Chondrocyte (in vitro differentiated cells): ENCODE measurements around the gene TMEM74B. TPM values are rescaled to one million over a fixed set of nuclear protein-coding genes. Genes with fewer than 3 reads are reported as not detected.

Source experiments
- DNase-seq: peaks from one replicate; pipeline ENCODE4 v3.0.0; 2021; ENCODE audit warnings: mixed read lengths, low spot score
- H3K27ac Mint-ChIP-seq: one replicate; pipeline ENCODE4 v1.8.0; 2021; ENCODE audit warnings: mild to moderate bottlenecking, moderate library complexity, mixed read lengths; ENCODE audit not compliant: unreplicated experiment
- H3K27me3 Mint-ChIP-seq: 2 replicates; pipeline ENCODE4 v1.8.0; 2021; ENCODE audit warnings: low read depth, mixed read lengths
- H3K36me3 Mint-ChIP-seq: 2 replicates; pipeline ENCODE4 v1.8.0; 2021; ENCODE audit warnings: low read depth, mixed read lengths
- H3K4me1 Mint-ChIP-seq: 2 replicates; pipeline ENCODE4 v1.8.0; 2021; ENCODE audit warnings: low read depth, mild to moderate bottlenecking, mixed read lengths
- H3K4me3 Mint-ChIP-seq: one replicate; pipeline ENCODE4 v1.8.0; 2021; ENCODE audit warnings: mild to moderate bottlenecking, moderate library complexity, mixed read lengths; ENCODE audit not compliant: unreplicated experiment
- H3K9me3 Mint-ChIP-seq: 2 replicates; pipeline ENCODE4 v1.8.0; 2021; ENCODE audit warnings: low read depth, mixed read lengths
- total RNA-seq: library from RNA; stranded (reverse); gene quantifications from 3 replicates; pipeline ENCODE4 v1.2.1, GENCODE V29; 2021
- TF ChIP-seq, protein P1 (sequence below): fragments of 200-600 bp; sonication (generic); IDR thresholded peaks from 2 replicates; pipeline ENCODE4 v1.5.0; 2021; ENCODE audit warnings: antibody characterized with exemption, mild to moderate bottlenecking, moderate library complexity

Gene TMEM74B
- total RNA-seq, 1 donor from 2014 or later: 0.65 TPM

DNA sequence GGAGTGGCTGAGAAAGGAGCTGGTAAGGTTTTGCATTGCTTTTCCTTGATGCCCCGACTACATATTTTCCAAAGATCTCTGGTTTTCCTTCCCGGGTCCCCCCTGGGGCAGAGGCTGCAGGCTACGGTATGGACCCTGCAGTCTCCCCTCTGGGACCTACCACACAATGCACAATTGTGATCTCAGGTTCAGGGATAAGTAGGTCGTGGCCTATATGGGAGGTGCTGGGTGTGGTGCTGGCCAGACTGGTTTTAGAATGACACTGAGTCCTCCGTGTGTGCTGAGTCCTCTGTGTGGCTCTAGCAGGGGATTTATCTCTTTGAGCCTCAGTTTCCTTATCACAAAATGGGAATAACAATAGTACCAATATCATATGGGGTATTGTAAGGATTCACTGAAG is 18.8 kb upstream of the TMEM74B start:
- TF ChIP-seq, protein P1, sequence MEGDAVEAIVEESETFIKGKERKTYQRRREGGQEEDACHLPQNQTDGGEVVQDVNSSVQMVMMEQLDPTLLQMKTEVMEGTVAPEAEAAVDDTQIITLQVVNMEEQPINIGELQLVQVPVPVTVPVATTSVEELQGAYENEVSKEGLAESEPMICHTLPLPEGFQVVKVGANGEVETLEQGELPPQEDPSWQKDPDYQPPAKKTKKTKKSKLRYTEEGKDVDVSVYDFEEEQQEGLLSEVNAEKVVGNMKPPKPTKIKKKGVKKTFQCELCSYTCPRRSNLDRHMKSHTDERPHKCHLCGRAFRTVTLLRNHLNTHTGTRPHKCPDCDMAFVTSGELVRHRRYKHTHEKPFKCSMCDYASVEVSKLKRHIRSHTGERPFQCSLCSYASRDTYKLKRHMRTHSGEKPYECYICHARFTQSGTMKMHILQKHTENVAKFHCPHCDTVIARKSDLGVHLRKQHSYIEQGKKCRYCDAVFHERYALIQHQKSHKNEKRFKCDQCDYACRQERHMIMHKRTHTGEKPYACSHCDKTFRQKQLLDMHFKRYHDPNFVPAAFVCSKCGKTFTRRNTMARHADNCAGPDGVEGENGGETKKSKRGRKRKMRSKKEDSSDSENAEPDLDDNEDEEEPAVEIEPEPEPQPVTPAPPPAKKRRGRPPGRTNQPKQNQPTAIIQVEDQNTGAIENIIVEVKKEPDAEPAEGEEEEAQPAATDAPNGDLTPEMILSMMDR: no peak
- Mint-ChIP-seq H3K27ac (no peak overlapping the region), H3K9me3 (no peaks in the 10 kb centered on the region), H3K4me1 (no peaks in the 10 kb centered on the region), H3K4me3 (no peak overlapping the region), H3K27me3 (peaks cover 25% of the 10 kb centered on the region), H3K36me3 (no peaks in the 10 kb centered on the region)
- no peak for DNase-seq

DNA sequence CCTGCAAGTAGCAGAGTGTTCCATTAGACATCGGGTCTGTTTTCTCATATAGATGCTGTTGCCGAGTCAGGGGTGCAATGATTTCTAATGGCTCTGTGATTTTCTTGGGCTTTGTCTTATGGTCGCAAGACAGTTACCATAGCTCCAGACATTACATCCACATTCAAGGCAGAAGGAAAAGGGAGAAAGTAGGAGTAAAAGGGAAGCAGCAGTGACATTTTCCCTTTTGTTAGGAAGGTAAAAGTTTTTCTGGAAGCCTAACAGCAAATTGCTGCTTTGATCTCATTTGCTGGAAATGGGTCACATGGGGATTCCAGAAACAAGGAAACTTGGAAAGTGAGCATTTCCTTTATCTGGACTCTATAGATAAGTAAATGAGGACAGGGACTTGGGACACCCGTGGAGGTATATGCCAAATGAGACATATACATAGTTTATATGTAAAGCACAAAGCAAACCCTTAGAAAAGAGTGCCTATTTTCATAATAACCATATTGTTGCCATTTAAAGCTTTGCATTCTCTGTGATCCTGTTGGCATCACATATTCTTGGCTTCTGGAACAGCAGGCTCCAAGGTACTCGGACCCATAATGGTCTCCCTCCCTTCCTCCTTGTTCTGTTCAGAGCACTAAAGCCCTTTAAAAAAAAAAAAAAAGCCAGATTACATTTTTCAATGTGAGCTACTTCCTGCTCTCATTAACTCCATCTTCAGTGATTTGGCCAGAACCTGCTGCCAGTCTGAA is 18.2 kb upstream of the TMEM74B start, which contains the start of gene C20orf202:
C20orf202 (plus strand) TSS at position 693 of the 743 bp plus-strand sequence. CDS start 132 bp downstream, outside the sequence.
- H3K9me3 Mint-ChIP-seq: no peaks in the 10 kb centered on the region
- H3K36me3 Mint-ChIP-seq: no peaks in the 10 kb centered on the region
- peaks cover 20% of the 10 kb centered on the region for H3K27me3 Mint-ChIP-seq
- no peak for DNase-seq
- no peak within 1 kb of the TSS for H3K4me3 Mint-ChIP-seq
- TF ChIP-seq, protein P1: no peak
- no peaks in the 10 kb centered on the region for H3K4me1 Mint-ChIP-seq
- no peak within 1 kb of the TSS for H3K27ac Mint-ChIP-seq

DNA sequence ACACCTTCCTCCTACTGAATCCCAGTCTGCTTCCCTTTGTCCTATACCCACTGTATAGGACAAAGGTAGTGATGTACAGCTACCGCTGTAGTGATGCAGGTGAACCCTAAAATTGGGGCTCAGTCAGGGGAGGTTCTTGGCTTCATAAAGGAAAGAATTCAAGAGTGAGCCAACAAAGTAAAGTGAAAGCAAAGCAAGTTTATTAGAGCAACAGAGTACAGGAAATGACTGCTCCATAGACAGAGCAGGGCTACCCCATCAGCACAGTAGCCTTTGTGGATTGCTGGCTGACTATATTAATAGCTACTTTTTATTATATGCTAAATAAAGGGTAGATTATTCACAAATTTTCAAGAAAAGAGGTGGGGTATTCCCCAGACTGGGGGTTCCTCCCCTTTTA is 15.2 kb upstream of the TMEM74B start:
- Mint-ChIP-seq H3K27me3 (peaks cover 27% of the 10 kb centered on the region), H3K36me3 (no peaks in the 10 kb centered on the region), H3K4me1 (no peaks in the 10 kb centered on the region), H3K4me3 (no peak overlapping the region), H3K9me3 (no peaks in the 10 kb centered on the region), H3K27ac (no peak overlapping the region)
- TF ChIP-seq, protein P1: no peak
- DNase-seq: no peak

DNA sequence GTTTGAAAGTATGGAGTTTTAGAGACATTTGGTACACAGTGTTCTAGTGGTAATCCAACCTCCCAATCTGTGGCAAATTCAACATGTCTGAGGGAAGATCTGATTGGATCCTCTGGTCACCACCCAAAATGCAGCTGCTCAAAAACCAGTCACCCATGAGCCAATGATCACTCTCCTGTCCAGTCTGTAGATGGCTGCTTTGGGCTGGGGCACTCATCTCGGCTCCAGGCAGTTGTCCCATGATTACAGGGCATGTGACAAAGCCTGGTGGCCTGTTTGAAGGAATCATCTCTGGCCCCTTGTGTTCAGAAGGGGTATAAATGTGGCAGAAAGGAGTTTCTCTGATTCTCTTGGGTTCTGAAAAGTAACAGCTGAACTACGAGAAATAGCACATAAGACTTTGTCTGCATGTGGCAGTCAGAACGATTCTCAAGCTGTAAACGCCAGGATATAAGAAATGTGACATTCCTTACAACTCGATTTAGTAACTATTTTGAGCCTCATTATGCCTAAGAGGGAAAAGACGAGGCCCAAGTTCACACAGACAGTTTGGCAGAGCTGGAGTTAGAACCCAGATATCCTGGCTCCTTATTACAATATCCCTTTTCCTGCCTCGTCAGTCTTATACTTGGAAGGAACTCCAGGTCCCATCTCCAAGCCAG is 14.6 kb upstream of the TMEM74B start:
- H3K27ac Mint-ChIP-seq: no peak overlapping the region
- H3K4me1 Mint-ChIP-seq: no peaks in the 10 kb centered on the region
- DNase-seq: no peak
- TF ChIP-seq, protein P1: no peak
- no peak overlapping the region for H3K4me3 Mint-ChIP-seq
- no peaks in the 10 kb centered on the region for H3K9me3 Mint-ChIP-seq
- H3K27me3 Mint-ChIP-seq: peaks cover 27% of the 10 kb centered on the region
- no peaks in the 10 kb centered on the region for H3K36me3 Mint-ChIP-seq

DNA sequence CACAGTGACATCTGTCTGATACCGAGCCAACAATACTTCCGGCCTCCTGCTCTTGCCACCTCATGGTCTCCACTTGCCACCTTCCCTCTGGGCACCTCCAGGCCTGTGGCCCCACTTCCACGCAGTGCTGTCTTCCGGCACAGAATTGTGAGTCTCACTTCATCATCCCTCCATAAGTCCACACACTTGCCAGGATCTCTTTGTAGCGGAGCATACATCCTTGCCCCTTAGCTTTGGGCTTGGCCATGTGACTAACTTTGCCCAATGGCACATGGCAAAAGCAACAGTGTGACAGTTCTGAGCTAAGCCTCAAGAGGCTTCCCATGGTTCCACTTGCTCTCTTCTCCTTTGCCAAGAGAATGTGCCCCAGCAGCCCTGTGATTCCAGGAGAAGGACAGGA is 14.0 kb upstream of the TMEM74B start:
- no peaks in the 10 kb centered on the region for H3K4me1 Mint-ChIP-seq
- H3K9me3 Mint-ChIP-seq: no peaks in the 10 kb centered on the region
- H3K27ac Mint-ChIP-seq: no peak overlapping the region
- H3K36me3 Mint-ChIP-seq: no peaks in the 10 kb centered on the region
- no peak overlapping the region for H3K4me3 Mint-ChIP-seq
- DNase-seq: no peak
- peaks cover 26% of the 10 kb centered on the region for H3K27me3 Mint-ChIP-seq
- TF ChIP-seq, protein P1: no peak
